Epidermal melanocyte (primary cell): ENCODE data around the gene RASA2.
"Not testable (repeated sequence)": the region's sequence is repeated elsewhere in the genome, so short reads cannot be mapped to it uniquely, and the experiment has no call there.

Experiments used
- DNase-seq: peaks from one replicate; pipeline ENCODE4 v3.0.0; 2011; ENCODE audit warnings: low spot score; ENCODE audit not compliant: insufficient read length

The RASA2 gene

GRCh38 chr3:141456301-141456625 lies 30.6 kb upstream of the RASA2 start:
- DNase-seq, result peak; percentile 28

- no peak for DNase-seq
These were observed 29.1 kb upstream of the RASA2 start for GRCh38 chr3:141457624-141458236.

GRCh38 chr3:141459008-141459407 lies 27.8 kb upstream of the RASA2 start:
- no peak for DNase-seq

- DNase-seq, result peak; percentile 84
These were observed 26.6 kb upstream of the RASA2 start for GRCh38 chr3:141460097-141460704.

GRCh38 chr3:141462176-141462859 lies 24.5 kb upstream of the RASA2 start:
- no peak for DNase-seq

- no peak for DNase-seq
These were observed 21.6 kb upstream of the RASA2 start for GRCh38 chr3:141465221-141465620.

GRCh38 chr3:141466633-141467169 lies 20.1 kb upstream of the RASA2 start:
- DNase-seq, result no peak

- no peak for DNase-seq
These were observed 17.1 kb upstream of the RASA2 start for GRCh38 chr3:141469720-141470119.

- no peak for DNase-seq
These were observed 15.7 kb upstream of the RASA2 start for GRCh38 chr3:141471160-141471559.

- no peak for DNase-seq
These were observed 10.8 kb upstream of the RASA2 start for GRCh38 chr3:141476033-141476432.

- DNase-seq, result no peak
These were observed 9.6 kb upstream of the RASA2 start for GRCh38 chr3:141477224-141477623.

- DNase-seq, result no peak
These were observed 8.7 kb upstream of the RASA2 start for GRCh38 chr3:141478139-141478538.

- not testable (repeated sequence) for DNase-seq
These were observed 8.0 kb upstream of the RASA2 start for GRCh38 chr3:141478840-141479239.

GRCh38 chr3:141482245-141482922 lies 4.4 kb upstream of the RASA2 start:
- DNase-seq, result peak; percentile 37

GRCh38 chr3:141484701-141485287 lies 2.0 kb upstream of the RASA2 start:
- no peak for DNase-seq

- DNase-seq, result no peak
These were observed 959 bp upstream of the RASA2 start for GRCh38 chr3:141485641-141486495.

- DNase-seq, result no peak
These were observed 406 bp upstream of the RASA2 start for GRCh38 chr3:141486496-141486745.

GRCh38 chr3:141487521-141488252 lies 860 bp downstream of the RASA2 start:
- DNase-seq, result peak; percentile 30

GRCh38 chr3:141489203-141489602 lies 2.4 kb downstream of the RASA2 start:
- DNase-seq, result no peak

- DNase-seq, result no peak
These were observed 4.3 kb downstream of the RASA2 start for GRCh38 chr3:141491081-141491480.
